Mesenchymal stem cell (in vitro differentiated cells and primary cell): Measurements from ENCODE around the gene PLEKHG5.

Experiments used
- DNase-seq: peaks from one replicate; pipeline ENCODE4 v3.0.0-alpha.2; 2013
- H2AFZ ChIP-seq: one replicate; pipeline ENCODE4 v1.6.1; 2013; ENCODE audit warnings: low read depth, mild to moderate bottlenecking, control low read depth, inconsistent platforms, low read length, moderate library complexity
- H2AK5ac ChIP-seq: 2 replicates; pipeline ENCODE4 v1.6.1; 2013; ENCODE audit warnings: low read length, moderate library complexity, mild to moderate bottlenecking, inconsistent platforms; ENCODE audit not compliant: severe bottlenecking
- H2BK120ac ChIP-seq: one replicate; pipeline ENCODE4 v1.6.1; 2013; ENCODE audit warnings: low read depth, mild to moderate bottlenecking, inconsistent platforms, low read length, moderate library complexity
- H2BK12ac ChIP-seq, 2 experiments: one replicate each; pipeline ENCODE4 v1.6.1; 2013; ENCODE audit warnings: inconsistent platforms in 2 of 2, low read length in 2 of 2, mild to moderate bottlenecking in 2 of 2, moderate library complexity in 2 of 2, control low read depth in 1 of 2
- H2BK15ac ChIP-seq: one replicate; pipeline ENCODE4 v1.6.1; 2013; ENCODE audit warnings: mild to moderate bottlenecking, low read depth, inconsistent platforms; ENCODE audit not compliant: poor library complexity, severe bottlenecking
- H2BK5ac ChIP-seq: 2 replicates; pipeline ENCODE4 v1.6.1; 2013; ENCODE audit warnings: low read depth, mild to moderate bottlenecking, low read length, control low read depth, inconsistent platforms; ENCODE audit not compliant: poor library complexity, severe bottlenecking
- H3K14ac ChIP-seq, 2 experiments: one replicate each; pipeline ENCODE4 v1.6.1; 2013; ENCODE audit warnings: inconsistent platforms in 2 of 2, low read length in 2 of 2, control low read depth in 1 of 2, mild to moderate bottlenecking in 1 of 2, moderate library complexity in 1 of 2
- H3K18ac ChIP-seq, 2 experiments: one replicate each; pipeline ENCODE4 v1.6.1; 2013; ENCODE audit warnings: inconsistent platforms in 2 of 2, low read length in 2 of 2, control low read depth in 1 of 2, low read depth in 1 of 2, mild to moderate bottlenecking in 1 of 2
- H3K23ac ChIP-seq, 2 experiments: one replicate each; pipeline ENCODE4 v1.6.1; 2013; ENCODE audit warnings: inconsistent platforms in 2 of 2, low read length in 2 of 2, mild to moderate bottlenecking in 2 of 2, moderate library complexity in 2 of 2, control low read depth in 1 of 2
- H3K27ac ChIP-seq: 2 replicates; pipeline ENCODE4 v1.5.1; 2013; ENCODE audit warnings: mild to moderate bottlenecking, moderate library complexity, low read length, control low read depth, inconsistent platforms; ENCODE audit not compliant: poor library complexity, severe bottlenecking
- H3K27me3 ChIP-seq, 2 experiments: 2 replicates each; pipeline versions ENCODE4 v1.6.1 to v1.7.0; 2013; ENCODE audit warnings: low read length in 2 of 2, mild to moderate bottlenecking in 2 of 2, moderate library complexity in 2 of 2, control low read depth in 1 of 2, inconsistent platforms in 1 of 2; ENCODE audit not compliant: control insufficient read depth in 1 of 2, insufficient read depth in 1 of 2
- H3K36me3 ChIP-seq, 2 experiments: 2 replicates each; pipeline versions ENCODE4 v1.6.1 to v1.7.0; 2013; ENCODE audit warnings: low read length in 2 of 2, control low read depth in 1 of 2, inconsistent platforms in 1 of 2, low read depth in 1 of 2, mild to moderate bottlenecking in 1 of 2; ENCODE audit not compliant: insufficient read depth in 2 of 2, control insufficient read depth in 1 of 2
- H3K4ac ChIP-seq, 2 experiments: one replicate each; pipeline ENCODE4 v1.6.1; 2013; ENCODE audit warnings: inconsistent platforms in 2 of 2, low read length in 2 of 2, mild to moderate bottlenecking in 2 of 2, moderate library complexity in 2 of 2, control low read depth in 1 of 2, low read depth in 1 of 2
- H3K4me1 ChIP-seq: 2 replicates; pipeline ENCODE4 v1.6.1; 2013; ENCODE audit warnings: low read depth, low read length, control low read depth; ENCODE audit not compliant: control insufficient read depth, insufficient read depth
- H3K4me2 ChIP-seq: 2 replicates; pipeline ENCODE4 v1.6.1; 2013; ENCODE audit warnings: low read length, mild to moderate bottlenecking, inconsistent platforms; ENCODE audit not compliant: poor library complexity, severe bottlenecking
- H3K4me3 ChIP-seq, 2 experiments: 2 replicates each; pipeline versions ENCODE4 v1.5.1 to v1.7.0; 2013; ENCODE audit warnings: low read length in 2 of 2, mild to moderate bottlenecking in 2 of 2, control low read depth in 1 of 2, low read depth in 1 of 2; ENCODE audit not compliant: insufficient read depth in 1 of 2
- H3K79me1 ChIP-seq: replicated peaks from 2 replicates; pipeline ENCODE4 v1.6.1; 2013; ENCODE audit warnings: mild to moderate bottlenecking, control low read depth, low read length, inconsistent platforms; ENCODE audit not compliant: poor library complexity, severe bottlenecking
- H3K9ac ChIP-seq: 2 replicates; pipeline ENCODE4 v1.7.0; 2013; ENCODE audit warnings: mild to moderate bottlenecking, low read length, moderate library complexity
- H3K9me3 ChIP-seq: 2 replicates; pipeline ENCODE4 v1.7.0; 2013; ENCODE audit warnings: mild to moderate bottlenecking, low read length; ENCODE audit not compliant: control insufficient read depth
- H4K8ac ChIP-seq: one replicate; pipeline ENCODE4 v1.6.1; 2013; ENCODE audit warnings: inconsistent platforms, mild to moderate bottlenecking, low read length, moderate library complexity
- H4K91ac ChIP-seq: one replicate; pipeline ENCODE4 v1.6.1; 2013; ENCODE audit warnings: mild to moderate bottlenecking, low read length, inconsistent platforms
- WGBS: methylation state at CpG from one replicate; pipeline ENCODE4 v1.1.7; 2013; ENCODE audit warnings: mixed read lengths; 5-methylcytosine and 5-hydroxymethylcytosine counted together

Gene PLEKHG5

DNA sequence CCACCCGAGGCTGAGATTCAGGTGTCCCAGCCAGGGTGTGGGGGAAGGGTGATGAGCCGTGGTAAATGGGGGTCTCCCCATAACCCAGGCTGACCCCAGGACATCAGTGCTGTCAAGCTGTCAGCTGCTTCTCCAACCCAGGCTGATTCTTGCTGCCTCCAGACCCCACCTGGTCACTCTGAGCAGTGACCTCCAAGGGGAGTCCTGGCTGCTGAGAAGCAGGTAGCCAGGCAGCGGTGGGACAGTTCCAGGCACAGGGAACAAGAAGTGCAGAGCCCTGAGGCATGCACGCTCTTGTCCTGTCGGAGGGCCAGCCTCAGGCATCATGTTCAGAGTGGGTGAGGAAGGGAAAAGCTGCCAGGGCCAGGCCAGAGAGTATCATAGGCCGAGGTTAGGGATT is 65.8 kb downstream of the PLEKHG5 start:
- peaks cover 0 to 3% of the 10 kb centered on the region in 2 experiments for H3K36me3 ChIP-seq
- peak overlapping the region in 1 of 2 experiments; percentile 5 for H3K23ac ChIP-seq
- no peak overlapping the region for H3K4me2 ChIP-seq
- no peak for DNase-seq
- no peak overlapping the region for H2AK5ac ChIP-seq
- no peak overlapping the region for H3K4me3 ChIP-seq
- H3K18ac ChIP-seq, result no peak overlapping the region
- H2BK12ac ChIP-seq, result no peak overlapping the region
- WGBS, result 92% methylated on average over 5 of the region's 6 CpGs
- H3K14ac ChIP-seq, result no peak overlapping the region
- H3K9ac ChIP-seq, result no peak overlapping the region
- no peak overlapping the region for H3K27ac ChIP-seq
- no peaks in the 10 kb centered on the region for H3K9me3 ChIP-seq
- no peaks in the 10 kb centered on the region for H3K79me1 ChIP-seq
- peaks cover 81 to 88% of the 10 kb centered on the region in 2 experiments for H3K27me3 ChIP-seq
- no peak overlapping the region for H2BK5ac ChIP-seq
- no peak overlapping the region for H2AFZ ChIP-seq
- no peak overlapping the region for H4K8ac ChIP-seq
- H2BK15ac ChIP-seq, result no peak overlapping the region
- H4K91ac ChIP-seq, result no peak overlapping the region
- peaks cover 33% of the 10 kb centered on the region for H3K4me1 ChIP-seq
- H3K4ac ChIP-seq, result no peak overlapping the region
- no peak overlapping the region for H2BK120ac ChIP-seq

DNA sequence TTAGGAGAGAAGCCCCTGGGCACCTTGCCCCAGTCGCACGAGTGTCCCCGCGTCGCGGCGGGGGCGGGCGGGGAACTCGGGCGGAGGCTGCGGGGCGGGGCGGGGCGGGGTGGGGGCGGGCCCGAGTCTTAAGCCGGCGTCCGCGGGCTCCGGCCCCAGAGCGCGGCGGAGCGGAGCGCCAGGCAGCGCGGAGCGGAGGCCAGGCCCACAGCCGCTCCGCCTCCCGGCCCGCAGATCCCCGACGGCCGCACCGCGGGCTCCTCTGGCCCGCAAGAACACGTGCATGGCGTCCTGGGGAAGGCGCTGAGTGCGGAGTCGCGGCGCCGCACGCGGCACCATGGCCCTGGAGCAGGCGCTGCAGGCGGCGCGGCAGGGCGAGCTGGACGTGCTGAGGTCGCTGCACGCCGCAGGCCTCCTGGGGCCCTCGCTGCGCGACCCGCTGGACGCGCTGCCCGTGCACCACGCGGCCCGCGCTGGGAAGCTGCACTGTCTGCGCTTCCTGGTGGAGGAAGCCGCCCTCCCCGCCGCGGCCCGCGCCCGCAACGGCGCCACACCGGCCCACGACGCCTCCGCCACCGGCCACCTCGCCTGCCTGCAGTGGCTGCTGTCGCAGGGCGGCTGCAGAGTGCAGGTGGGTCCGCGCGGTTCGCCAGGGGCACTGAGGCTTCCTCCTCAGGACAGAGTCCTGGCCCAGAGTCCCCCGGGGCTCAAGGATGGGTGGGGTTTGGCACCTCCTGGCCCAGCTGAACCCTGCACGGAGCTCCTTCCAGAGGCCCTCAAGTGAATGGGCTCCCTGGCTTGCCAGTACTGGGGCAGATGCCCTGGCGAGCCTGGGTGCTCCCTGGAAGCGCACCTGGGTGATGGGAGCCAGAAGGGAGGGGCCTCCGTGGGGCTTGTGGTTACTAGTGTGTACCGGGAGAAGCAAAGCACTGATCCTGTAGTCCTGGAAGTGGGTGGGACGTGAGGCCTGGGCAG is 66.6 kb downstream of the PLEKHG5 start, which contains the start of gene ESPN:
ESPN (plus strand) TSS at position 158 of the 975 bp plus-strand sequence; CDS start at position 338, 180 bp downstream.
- Histone ChIP-seq H2BK120ac (no peak within 1 kb of the TSS), H3K18ac (peak within 1 kb of the TSS in 1 of 2 experiments; percentile 70), H3K14ac (no peak within 1 kb of the TSS), H2BK5ac (no peak within 1 kb of the TSS), H3K4me1 (peaks cover 35% of the 10 kb centered on the region), H2AK5ac (no peak within 1 kb of the TSS), H4K8ac (no peak within 1 kb of the TSS), H3K79me1 (no peaks in the 10 kb centered on the region), H2BK12ac (peak within 1 kb of the TSS in 1 of 2 experiments; percentile 19), H3K9ac (no peak within 1 kb of the TSS), H3K4me2 (no peak within 1 kb of the TSS), H2AFZ (no peak within 1 kb of the TSS), H3K9me3 (no peaks in the 10 kb centered on the region), H2BK15ac (no peak within 1 kb of the TSS), H4K91ac (peak within 1 kb of the TSS; percentile 5), H3K36me3 (peaks cover 0 to 3% of the 10 kb centered on the region in 2 experiments), H3K27me3 (peaks cover 81 to 88% of the 10 kb centered on the region in 2 experiments), H3K4me3 (peak within 1 kb of the TSS in 1 of 2 experiments; percentile 35), H3K23ac (peak within 1 kb of the TSS in 1 of 2 experiments; percentile 79), H3K27ac (no peak within 1 kb of the TSS), H3K4ac (no peak within 1 kb of the TSS)
- no peak for DNase-seq
- WGBS, result 14% methylated on average over 82 of the region's 99 CpGs

DNA sequence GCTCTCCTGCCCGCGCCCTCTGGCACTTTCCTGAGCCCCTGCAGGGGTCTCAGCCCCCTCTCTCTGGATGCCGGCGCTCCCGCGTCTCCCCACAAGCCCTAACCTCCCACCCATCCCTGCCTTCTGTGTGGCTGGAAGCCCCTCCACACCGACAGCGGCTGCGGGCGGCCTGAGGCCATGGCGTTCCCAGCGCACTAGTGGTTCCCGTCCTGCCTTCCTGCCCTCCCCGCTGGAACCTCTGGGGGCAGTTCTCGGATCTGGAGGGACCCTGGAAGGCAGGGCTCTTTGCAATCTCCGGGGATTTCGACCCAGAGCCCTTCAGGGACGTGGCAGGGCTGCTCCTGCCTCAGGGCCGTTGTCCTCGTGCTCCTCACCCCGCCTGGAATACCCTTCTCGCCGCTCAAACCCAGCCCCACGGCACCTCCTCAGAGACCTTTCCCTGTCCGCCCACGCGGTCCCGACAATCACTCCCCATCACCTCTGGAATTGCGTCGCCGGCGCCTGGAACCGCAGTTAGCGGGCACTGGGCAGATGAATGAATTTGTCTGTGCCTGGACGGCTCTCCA is 67.4 kb downstream of the PLEKHG5 start:
- H2AK5ac ChIP-seq, result no peak overlapping the region
- no peak overlapping the region for H3K4me2 ChIP-seq
- H3K23ac ChIP-seq, result no peak overlapping the region
- 17% methylated on average over 35 of the region's 35 CpGs for WGBS
- H2AFZ ChIP-seq, result no peak overlapping the region
- no peak overlapping the region for H3K4me3 ChIP-seq
- peaks cover 0 to 3% of the 10 kb centered on the region in 2 experiments for H3K36me3 ChIP-seq
- H2BK5ac ChIP-seq, result no peak overlapping the region
- no peak overlapping the region for H3K14ac ChIP-seq
- no peak overlapping the region for H2BK12ac ChIP-seq
- DNase-seq, result no peak
- no peaks in the 10 kb centered on the region for H3K9me3 ChIP-seq
- H4K8ac ChIP-seq, result no peak overlapping the region
- no peak overlapping the region for H3K18ac ChIP-seq
- H3K9ac ChIP-seq, result no peak overlapping the region
- no peak overlapping the region for H2BK15ac ChIP-seq
- H3K79me1 ChIP-seq, result no peaks in the 10 kb centered on the region
- H2BK120ac ChIP-seq, result no peak overlapping the region
- H3K27ac ChIP-seq, result no peak overlapping the region
- H4K91ac ChIP-seq, result no peak overlapping the region
- H3K4me1 ChIP-seq, result peaks cover 36% of the 10 kb centered on the region
- no peak overlapping the region for H3K4ac ChIP-seq
- peaks cover 76 to 83% of the 10 kb centered on the region in 2 experiments for H3K27me3 ChIP-seq
